GM12878 (cell line): Measurements from ENCODE around the gene OSBPL2. TPM values are rescaled to one million over a fixed set of nuclear protein-coding genes. Genes with fewer than 3 reads are reported as not detected.

Experiments used
- ATAC-seq: fragments of 200-7000 bp; cut with Tn5 transposase; 3 replicates; pipeline ENCODE4 v1.9.1; 2020; ENCODE audit warnings: mild to moderate bottlenecking, moderate library complexity
- BruUV-seq: library from RNA; stranded (reverse); fragments of 400-500 nt; replicated peaks from 2 replicates; lab custom pipeline; 2021; lab: Mats Ljungman, UMichigan
- CTCF ChIA-PET: fragments of 300-600 bp; sonication (Branson Sonifier 250); formaldehyde crosslinking; extraction: SDS; loops from one replicate; lab custom pipeline; 2021; ENCODE audit warnings: inconsistent platforms; lab: Yijun Ruan, JAX
- POLR2A ChIA-PET: fragments of 350-600 bp; formaldehyde crosslinking; extraction: SDS; loops from one replicate; lab custom pipeline; 2021; ENCODE audit warnings: inconsistent platforms; lab: Charles Lee
- RAD21 ChIA-PET: fragments of 300-600 bp; sonication (Branson Sonifier 250); formaldehyde crosslinking; loops from one replicate; lab custom pipeline; 2023; ENCODE audit warnings: antibody characterized with exemption; ENCODE audit not compliant: unreplicated experiment; lab: Charles Lee
- SMC1A ChIA-PET: fragments of 300-600 bp; sonication (Branson Sonifier 250); formaldehyde crosslinking; loops from one replicate; lab custom pipeline; 2023; ENCODE audit not compliant: unreplicated experiment, uncharacterized antibody; lab: Charles Lee
- DNase-seq: peaks from one replicate; pipeline ENCODE4 v3.0.0-alpha.2; 2011; ENCODE audit warnings: low read depth, low spot score
- FAIRE-seq: peaks from 3 replicates; lab custom pipeline; 2011; peaks lifted over from hg19 to GRCh38; lab: Jason Lieb, UNC
- H2AFZ ChIP-seq: 2 replicates; pipeline ENCODE4 v1.6.0; 2011; ENCODE audit warnings: low read depth, low read length, control low read depth; ENCODE audit not compliant: control insufficient read depth
- H3K27ac ChIP-seq: 2 replicates; pipeline ENCODE4 v1.5.1; 2011; ENCODE audit warnings: control low read depth; ENCODE audit not compliant: control insufficient read depth, insufficient read depth
- H3K27me3 ChIP-seq, 2 experiments: replicated peaks in 1 of 2; 2 replicates each; pipeline versions ENCODE4 v1.6.0 to v1.6.1; 2011; ENCODE audit warnings: low read length in 1 of 2; ENCODE audit not compliant: control insufficient read depth in 2 of 2, insufficient read depth in 2 of 2
- H3K36me3 ChIP-seq, 2 experiments: 2 replicates each; pipeline ENCODE4 v1.5.1; 2011; ENCODE audit warnings: low read length in 1 of 2; ENCODE audit not compliant: control insufficient read depth in 2 of 2, insufficient read depth in 2 of 2
- H3K4me1 ChIP-seq: 2 replicates; pipeline ENCODE4 v1.6.1; 2011; ENCODE audit warnings: mild to moderate bottlenecking, low read length, moderate library complexity, mixed read lengths; ENCODE audit not compliant: control insufficient read depth, insufficient read depth
- H3K4me2 ChIP-seq: 2 replicates; pipeline ENCODE4 v1.6.0; 2011; ENCODE audit warnings: control low read depth; ENCODE audit not compliant: control insufficient read depth, insufficient read depth
- H3K4me3 ChIP-seq: fragments of 200-600 bp; sonication (generic); 2 replicates; pipeline ENCODE4 v1.5.1; 2016
- H3K79me2 ChIP-seq: 2 replicates; pipeline ENCODE4 v1.6.0; 2011; ENCODE audit warnings: low read length; ENCODE audit not compliant: control insufficient read depth, insufficient read depth
- H3K9ac ChIP-seq: 2 replicates; pipeline ENCODE4 v1.8.0; 2011; ENCODE audit warnings: low read length, control low read depth, mixed read lengths; ENCODE audit not compliant: control insufficient read depth, insufficient read depth
- H3K9me3 ChIP-seq: replicated peaks from 3 replicates; pipeline ENCODE4 v1.5.1; 2011; ENCODE audit warnings: mild to moderate bottlenecking, low read length; ENCODE audit not compliant: control insufficient read depth, insufficient read depth
- H4K20me1 ChIP-seq: 2 replicates; pipeline ENCODE4 v1.6.0; 2011; ENCODE audit not compliant: control insufficient read depth, insufficient read depth
- CBFB ChIP-seq: IDR thresholded peaks from 2 replicates; pipeline ENCODE4 v1.6.1; 2016; ENCODE audit warnings: antibody characterized with exemption, low read depth
- FOS ChIP-seq: IDR thresholded peaks from 3 replicates; pipeline ENCODE4 v1.6.1; 2011; ENCODE audit warnings: borderline replicate concordance; ENCODE audit not compliant: insufficient read length; ENCODE audit errors: extremely low read depth
- HDGF ChIP-seq: fragments of 450-650 bp; IDR thresholded peaks from 2 replicates; pipeline ENCODE4 v1.6.1; 2016; ENCODE audit warnings: antibody characterized with exemption
- NR2C1 ChIP-seq: fragments of 450-650 bp; IDR thresholded peaks from 2 replicates; pipeline ENCODE4 v1.6.1; 2017; ENCODE audit warnings: antibody characterized with exemption, mild to moderate bottlenecking, moderate library complexity
- RAD51 ChIP-seq: fragments of 450-650 bp; IDR thresholded peaks from 2 replicates; pipeline ENCODE4 v1.6.1; 2016; ENCODE audit warnings: moderate library complexity, mild to moderate bottlenecking, inconsistent platforms
- SPI1 ChIP-seq: IDR thresholded peaks from 2 replicates; pipeline ENCODE4 v1.6.1; 2011; ENCODE audit warnings: low read depth, mild to moderate bottlenecking, low read length, moderate library complexity, borderline replicate concordance; ENCODE audit not compliant: insufficient read depth
- STAT1 ChIP-seq: fragments of 450-650 bp; conservative IDR thresholded peaks from 2 replicates; pipeline ENCODE4 v1.6.1; 2014; ENCODE audit warnings: antibody characterized with exemption, mild to moderate bottlenecking
- ZBED1 ChIP-seq: IDR thresholded peaks from 2 replicates; pipeline ENCODE4 v1.6.1; 2016; ENCODE audit warnings: borderline replicate concordance
- ZNF207 ChIP-seq: fragments of 450-650 bp; IDR thresholded peaks from 2 replicates; pipeline ENCODE4 v1.6.1; 2014; ENCODE audit warnings: antibody characterized with exemption, mild to moderate bottlenecking, borderline replicate concordance
- WGBS: methylation state at CpG from one replicate; pipeline ENCODE4 v1.1.6; 2016; ENCODE audit warnings: low lambda C conversion rate; ENCODE audit not compliant: insufficient replicate concordance, insufficient coverage; ENCODE audit errors: missing lambda C conversion rate; 5-methylcytosine and 5-hydroxymethylcytosine counted together
- in situ Hi-C: fragments of 300-500 bp; cut with MboI; formaldehyde crosslinking; loops from 9 replicates; pipeline ENCODE4 v1.14.3; 2018; ENCODE audit warnings: mixed read lengths
- intact Hi-C: fragments of 100-400 bp; cut with micrococcal nuclease; formaldehyde crosslinking; loops from one replicate; pipeline ENCODE4 v1.14.2; 2022; ENCODE audit not compliant: unreplicated experiment
- polyA plus RNA-seq, 11 experiments: library from polyadenylated mRNA; depleted of rRNA in 4 of 11; unstranded in 6 of 11; stranded (reverse) in 5 of 11; fragments of >200 nt; fragmentation: Nextera tagmentation in 4 of 11; fragmentation: Illumina TruSeq in 1 of 11; extraction: Ambion mirVana in 4 of 11; extraction: Trizol in 1 of 11; gene quantifications; 1 replicate in 1 of 11; 2 replicates in 10 of 11; pipeline versions ENCODE4 v1.2.1 to v1.2.3, GENCODE V29; 2011 to 2016; ENCODE audit warnings: inconsistent platforms in 2 of 11, missing spikeins in 2 of 11, low read depth in 1 of 11
- total RNA-seq, 4 experiments: library from RNA; depleted of rRNA in 3 of 4; stranded (reverse); fragments of >200 nt in 3 of 4; fragmentation: Illumina TruSeq in 1 of 4; extraction: Trizol in 1 of 4; gene quantifications; 2 replicates each; pipeline versions ENCODE4 v1.2.1 to v1.2.3, GENCODE V29; 2013 to 2021
- TF ChIP-seq, protein P1 (sequence below): IDR thresholded peaks from 2 replicates; pipeline ENCODE4 v1.6.1; 2012; ENCODE audit warnings: low read depth, low read length, improper control_type of control experiment
- TF ChIP-seq, protein P2 (sequence below): IDR thresholded peaks from 2 replicates; pipeline ENCODE4 v1.6.1; 2012; ENCODE audit warnings: mild to moderate bottlenecking, low read depth, low read length
- TF ChIP-seq, protein P3 (sequence below): fragments of 450-650 bp; formaldehyde crosslinking; IDR thresholded peaks from 2 replicates; pipeline ENCODE4 v1.4.0; 2022; ENCODE audit warnings: mild to moderate bottlenecking, moderate library complexity

The OSBPL2 gene
- total and polyA plus RNA-seq, 10 of the 15 experiments (the other 5 are each of a cell fraction or from before 2014, with no cell fraction given): 2.8 to 22.3 (median 14.7) TPM

DNA sequence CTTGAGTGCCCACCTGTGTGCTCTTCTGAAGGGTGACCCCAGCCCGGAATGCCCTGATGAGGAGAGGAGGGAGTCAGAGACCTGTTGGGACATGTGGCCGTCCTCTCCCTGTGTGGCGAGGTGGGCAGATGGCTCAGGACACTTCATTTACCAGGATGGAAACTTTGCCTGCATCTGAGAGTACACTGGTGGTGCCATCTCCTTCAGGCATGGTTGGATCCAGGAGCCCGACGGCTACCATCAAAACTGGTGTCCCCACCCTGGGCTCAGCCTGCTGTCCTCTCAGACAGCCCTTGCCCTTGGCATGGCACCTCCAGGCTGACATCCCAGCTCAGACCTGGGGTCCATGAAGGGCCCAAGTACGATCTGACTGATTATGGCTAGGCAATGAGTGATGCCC lies 7.0 kb upstream of the OSBPL2 start:
- H3K4me3 ChIP-seq: no peak overlapping the region
- no peak for TF ChIP-seq STAT1
- TF ChIP-seq, protein P1, sequence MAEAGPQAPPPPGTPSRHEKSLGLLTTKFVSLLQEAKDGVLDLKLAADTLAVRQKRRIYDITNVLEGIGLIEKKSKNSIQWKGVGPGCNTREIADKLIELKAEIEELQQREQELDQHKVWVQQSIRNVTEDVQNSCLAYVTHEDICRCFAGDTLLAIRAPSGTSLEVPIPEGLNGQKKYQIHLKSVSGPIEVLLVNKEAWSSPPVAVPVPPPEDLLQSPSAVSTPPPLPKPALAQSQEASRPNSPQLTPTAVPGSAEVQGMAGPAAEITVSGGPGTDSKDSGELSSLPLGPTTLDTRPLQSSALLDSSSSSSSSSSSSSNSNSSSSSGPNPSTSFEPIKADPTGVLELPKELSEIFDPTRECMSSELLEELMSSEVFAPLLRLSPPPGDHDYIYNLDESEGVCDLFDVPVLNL: no peak
- TF ChIP-seq, protein P2, sequence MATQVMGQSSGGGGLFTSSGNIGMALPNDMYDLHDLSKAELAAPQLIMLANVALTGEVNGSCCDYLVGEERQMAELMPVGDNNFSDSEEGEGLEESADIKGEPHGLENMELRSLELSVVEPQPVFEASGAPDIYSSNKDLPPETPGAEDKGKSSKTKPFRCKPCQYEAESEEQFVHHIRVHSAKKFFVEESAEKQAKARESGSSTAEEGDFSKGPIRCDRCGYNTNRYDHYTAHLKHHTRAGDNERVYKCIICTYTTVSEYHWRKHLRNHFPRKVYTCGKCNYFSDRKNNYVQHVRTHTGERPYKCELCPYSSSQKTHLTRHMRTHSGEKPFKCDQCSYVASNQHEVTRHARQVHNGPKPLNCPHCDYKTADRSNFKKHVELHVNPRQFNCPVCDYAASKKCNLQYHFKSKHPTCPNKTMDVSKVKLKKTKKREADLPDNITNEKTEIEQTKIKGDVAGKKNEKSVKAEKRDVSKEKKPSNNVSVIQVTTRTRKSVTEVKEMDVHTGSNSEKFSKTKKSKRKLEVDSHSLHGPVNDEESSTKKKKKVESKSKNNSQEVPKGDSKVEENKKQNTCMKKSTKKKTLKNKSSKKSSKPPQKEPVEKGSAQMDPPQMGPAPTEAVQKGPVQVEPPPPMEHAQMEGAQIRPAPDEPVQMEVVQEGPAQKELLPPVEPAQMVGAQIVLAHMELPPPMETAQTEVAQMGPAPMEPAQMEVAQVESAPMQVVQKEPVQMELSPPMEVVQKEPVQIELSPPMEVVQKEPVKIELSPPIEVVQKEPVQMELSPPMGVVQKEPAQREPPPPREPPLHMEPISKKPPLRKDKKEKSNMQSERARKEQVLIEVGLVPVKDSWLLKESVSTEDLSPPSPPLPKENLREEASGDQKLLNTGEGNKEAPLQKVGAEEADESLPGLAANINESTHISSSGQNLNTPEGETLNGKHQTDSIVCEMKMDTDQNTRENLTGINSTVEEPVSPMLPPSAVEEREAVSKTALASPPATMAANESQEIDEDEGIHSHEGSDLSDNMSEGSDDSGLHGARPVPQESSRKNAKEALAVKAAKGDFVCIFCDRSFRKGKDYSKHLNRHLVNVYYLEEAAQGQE: no peak
- no peak for TF ChIP-seq CBFB
- no peak for TF ChIP-seq RAD51
- no peak for TF ChIP-seq ZBED1
- TF ChIP-seq FOS: no peak
- TF ChIP-seq SPI1: no peak
- no peak for TF ChIP-seq HDGF
- TF ChIP-seq, protein P3, sequence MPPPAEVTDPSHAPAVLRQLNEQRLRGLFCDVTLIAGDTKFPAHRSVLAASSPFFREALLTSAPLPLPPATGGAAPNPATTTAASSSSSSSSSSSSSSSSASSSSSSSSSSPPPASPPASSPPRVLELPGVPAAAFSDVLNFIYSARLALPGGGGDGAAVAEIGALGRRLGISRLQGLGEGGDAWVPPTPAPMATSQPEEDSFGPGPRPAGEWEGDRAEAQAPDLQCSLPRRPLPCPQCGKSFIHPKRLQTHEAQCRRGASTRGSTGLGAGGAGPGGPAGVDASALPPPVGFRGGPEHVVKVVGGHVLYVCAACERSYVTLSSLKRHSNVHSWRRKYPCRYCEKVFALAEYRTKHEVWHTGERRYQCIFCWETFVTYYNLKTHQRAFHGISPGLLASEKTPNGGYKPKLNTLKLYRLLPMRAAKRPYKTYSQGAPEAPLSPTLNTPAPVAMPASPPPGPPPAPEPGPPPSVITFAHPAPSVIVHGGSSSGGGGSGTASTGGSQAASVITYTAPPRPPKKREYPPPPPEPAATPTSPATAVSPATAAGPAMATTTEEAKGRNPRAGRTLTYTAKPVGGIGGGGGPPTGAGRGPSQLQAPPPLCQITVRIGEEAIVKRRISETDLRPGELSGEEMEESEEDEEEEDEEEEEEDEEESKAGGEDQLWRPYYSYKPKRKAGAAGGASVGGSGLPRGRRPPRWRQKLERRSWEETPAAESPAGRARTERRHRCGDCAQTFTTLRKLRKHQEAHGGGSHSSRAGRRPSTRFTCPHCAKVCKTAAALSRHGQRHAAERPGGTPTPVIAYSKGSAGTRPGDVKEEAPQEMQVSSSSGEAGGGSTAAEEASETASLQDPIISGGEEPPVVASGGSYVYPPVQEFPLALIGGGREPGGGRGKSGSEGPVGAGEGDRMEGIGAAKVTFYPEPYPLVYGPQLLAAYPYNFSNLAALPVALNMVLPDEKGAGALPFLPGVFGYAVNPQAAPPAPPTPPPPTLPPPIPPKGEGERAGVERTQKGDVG (CRISPR knock-in tag): no peak
- TF ChIP-seq NR2C1: no peak
- TF ChIP-seq ZNF207: no peak
- ChIA-PET SMC1A (no interaction called here), CTCF (interaction anchor here (0.5 kb wide), 1 partner anchor 106 kb away, joined by 4 read pairs; no protein-coding TSS in a partner anchor), RAD21 (no interaction called here), POLR2A (interaction anchor here (0.6 kb wide), 1 partner anchor 43 kb away, joined by 4 read pairs; no protein-coding TSS in a partner anchor)
- H3K79me2 ChIP-seq: no peaks in the 10 kb centered on the region
- H3K27me3 ChIP-seq: no peaks in the 10 kb centered on the region
- 32% methylated on average over 6 of the region's 6 CpGs for WGBS
- H3K4me2 ChIP-seq: no peak overlapping the region
- no peaks in the 10 kb centered on the region for H3K4me1 ChIP-seq
- H3K36me3 ChIP-seq: no peaks in the 10 kb centered on the region
- in situ Hi-C loops: no loop called here
- DNase-seq: no peak
- BruUV-seq: no TSS peak
- ATAC-seq: no peak
- H3K9me3 ChIP-seq: no peaks in the 10 kb centered on the region; the same call in 2 of the 3 replicates
- no peak for FAIRE-seq
- H2AFZ ChIP-seq: no peak overlapping the region
- no peaks in the 10 kb centered on the region for H4K20me1 ChIP-seq
- intact Hi-C loops: no loop called here
- no peak overlapping the region for H3K9ac ChIP-seq
- H3K27ac ChIP-seq: no peak overlapping the region
